ENCODE results near the gene SLC35D1. TPM values are rescaled to one million over a fixed set of nuclear protein-coding genes. Genes with fewer than 3 reads are reported as not detected.

The SLC35D1 gene
- total and polyA plus RNA-seq, 2 of the 8 experiments (the other 6 are each of a cell fraction or from before 2014, with no cell fraction given) = 1.2 to 2.7 TPM

GRCh38 chr1:66985835-66986234 lies 68.1 kb downstream of the SLC35D1 start:
- Histone ChIP-seq H2BK12ac (ENCODE audit: low read depth, low read length) (no peak overlapping the region), H2BK20ac (ENCODE audit: low read length) (no peak overlapping the region), H3K27ac (ENCODE audit: low read depth, low read length) (no peak overlapping the region), H3K79me1 (ENCODE audit: low read depth, low read length) (no peaks in the 10 kb centered on the region), H3K9me3 (ENCODE audit: insufficient read depth in 2 of 2, low read depth in 1 of 2, low read length in 1 of 2) (no peaks in the 10 kb centered on the region), H4K91ac (replicated peaks; ENCODE audit: insufficient read length, low read length) (no peak overlapping the region), H3K4me3 (ENCODE audit: extremely low read depth in 1 of 4, insufficient read depth in 2 of 4, low read depth in 3 of 4, low read length in 4 of 4) (no peak overlapping the region), H4K20me1 (replicated peaks in 1 of 2; ENCODE audit: control insufficient read depth in 1 of 2, insufficient read depth in 2 of 2, low read length in 2 of 2) (no peaks in the 10 kb centered on the region), H3K36me3 (ENCODE audit: control insufficient read depth in 2 of 4, insufficient read depth in 4 of 4, low read length in 3 of 4) (peaks cover 7 to 56% (median 23%) of the 10 kb centered on the region in 4 experiments), H3K14ac (ENCODE audit: insufficient read length) (no peak overlapping the region), H3K9ac (replicated peaks in 1 of 4; ENCODE audit: extremely low read depth in 1 of 4, low read depth in 3 of 4, low read length in 3 of 4) (no peak overlapping the region), H2BK5ac (ENCODE audit: low read depth, low read length) (no peak overlapping the region), H4K5ac (ENCODE audit: insufficient read length, low read depth, low read length) (no peak overlapping the region), H3K4me1 (replicated peaks in 1 of 4; ENCODE audit: control insufficient read depth in 3 of 4, insufficient read depth in 4 of 4, low read length in 3 of 4) (no peaks in the 10 kb centered on the region), H3K56ac (replicated peaks; ENCODE audit: insufficient read length, low read depth, low read length) (no peak overlapping the region), H2BK15ac (ENCODE audit: low read length) (no peak overlapping the region), H3K4me2 (ENCODE audit: insufficient read depth in 1 of 2, low read depth in 2 of 2, low read length in 2 of 2) (no peak overlapping the region), H3K4ac (replicated peaks; ENCODE audit: insufficient read length, low read depth, low read length) (no peak overlapping the region), H2BK120ac (replicated peaks; ENCODE audit: low read depth, low read length) (no peak overlapping the region), H2AFZ (ENCODE audit: low read length) (no peak overlapping the region), H4K8ac (ENCODE audit: extremely low read depth, insufficient read depth, low read length) (no peak overlapping the region), H3K27me3 (replicated peaks in 1 of 4; ENCODE audit: control insufficient read depth in 3 of 4, extremely low read depth in 1 of 4, insufficient read depth in 3 of 4, low read length in 3 of 4) (no peaks in the 10 kb centered on the region), H3K23ac (ENCODE audit: insufficient read length) (no peak overlapping the region), H2AK5ac (ENCODE audit: low read depth, low read length) (no peak overlapping the region), H3K79me2 (ENCODE audit: control insufficient read depth in 1 of 2, insufficient read depth in 2 of 2, low read length in 2 of 2) (no peaks in the 10 kb centered on the region), H3K23me2 (ENCODE audit: low read depth, low read length) (no peaks in the 10 kb centered on the region), H3K18ac (ENCODE audit: extremely low read depth, low read length) (no peak overlapping the region)
- FAIRE-seq (no peak), DNase-seq (ENCODE audit: low read depth in 1 of 2, low spot score in 2 of 2) (no peak)
- CTCF ChIA-PET (ENCODE audit: partially characterized antibody) = no interaction called here
- POLR2A ChIA-PET (ENCODE audit: partially characterized antibody) = no interaction called here
- 90% methylated on average over 1 of the region's 1 CpG; no CpG with 5 or more reads in 1 of the 2 experiments for WGBS, 2 experiments (ENCODE audit: extremely low coverage in 1 of 2, insufficient coverage in 1 of 2, insufficient read length in 1 of 2, insufficient replicate concordance in 2 of 2, low coverage in 1 of 2, low lambda C conversion rate in 2 of 2, missing lambda C conversion rate in 1 of 2)
- TF ChIP-seq CHD2 (IDR thresholded peaks at IDR 0.05; ENCODE audit: low read length) (no peak), ZNF274 (IDR thresholded peaks at IDR 0.05; ENCODE audit: borderline replicate concordance, extremely low read depth, low read length) (no peak), NRF1 (IDR thresholded peaks at IDR 0.05; ENCODE audit: low read depth, low read length) (no peak), ASH2L (IDR thresholded peaks at IDR 0.05; ENCODE audit: low read length) (no peak), SAP30 (IDR thresholded peaks at IDR 0.05; ENCODE audit: insufficient read depth, insufficient replicate concordance, low read length) (no peak), CREB1 (IDR thresholded peaks at IDR 0.05) (no peak), EGR1 (IDR thresholded peaks at IDR 0.05; ENCODE audit: borderline replicate concordance, low read depth, low read length) (no peak), USF2 (IDR thresholded peaks at IDR 0.05; ENCODE audit: low read length) (no peak), TBP (IDR thresholded peaks at IDR 0.05; ENCODE audit: low read depth, low read length) (no peak), PHF8 (conservative IDR thresholded peaks at IDR 0.05; ENCODE audit: low read depth, low read length) (no peak), TCF12 (IDR thresholded peaks at IDR 0.05; ENCODE audit: low read depth, low read length) (no peak), BCL11A (IDR thresholded peaks at IDR 0.05; ENCODE audit: low read depth in 2 of 2, low read length in 2 of 2) (no peak), CEBPB (IDR thresholded peaks at IDR 0.05; ENCODE audit: low read depth, low read length) (no peak), SIX5 (IDR thresholded peaks at IDR 0.05; ENCODE audit: low read depth, low read length) (no peak)
